NCI-H2081 (cell line): ENCODE results near the gene TARBP2.
A peak's percentile ranks its signal among the peaks of the same experiment; 100 is the strongest.
"Not testable (repeated sequence)": the region's sequence is repeated elsewhere in the genome, so short reads cannot be mapped to it uniquely, and the experiment has no call there.

Experiments
- DNase-seq, 2 experiments: peaks; one replicate each; lab custom pipeline; 2025; lab: John Stamatoyannopoulos, UW

Gene TARBP2

GRCh38 chr12:53474819-53475218 lies 26.3 kb upstream of the TARBP2 start:
- DNase-seq: no peak

- no peak for DNase-seq
Measured at GRCh38 chr12:53476769-53477209, 24.3 kb upstream of the TARBP2 start.

GRCh38 chr12:53478865-53479264 lies 22.2 kb upstream of the TARBP2 start:
- DNase-seq: no peak

GRCh38 chr12:53479331-53479730 lies 21.8 kb upstream of the TARBP2 start:
- DNase-seq: no peak

- DNase-seq: no peak
Measured at GRCh38 chr12:53480491-53481442, 20.3 kb upstream of the TARBP2 start.

- not testable (repeated sequence) for DNase-seq
Measured at GRCh38 chr12:53481458-53481857, 19.6 kb upstream of the TARBP2 start.

GRCh38 chr12:53481939-53482586 lies 19.0 kb upstream of the TARBP2 start:
- DNase-seq: no peak

GRCh38 chr12:53482626-53483168 lies 18.4 kb upstream of the TARBP2 start:
- no peak for DNase-seq

GRCh38 chr12:53483225-53483978 lies 17.7 kb upstream of the TARBP2 start:
- DNase-seq: no peak

- DNase-seq: no peak
Measured at GRCh38 chr12:53483979-53484377, 17.1 kb upstream of the TARBP2 start.

- DNase-seq: no peak
Measured at GRCh38 chr12:53484686-53485575, 16.2 kb upstream of the TARBP2 start.

- DNase-seq: no peak
Measured at GRCh38 chr12:53485955-53486735, 14.9 kb upstream of the TARBP2 start.

GRCh38 chr12:53486736-53487487 lies 14.2 kb upstream of the TARBP2 start:
- DNase-seq: no peak

GRCh38 chr12:53489242-53489864 lies 11.7 kb upstream of the TARBP2 start:
- no peak for DNase-seq

GRCh38 chr12:53492188-53492587 lies 8.9 kb upstream of the TARBP2 start:
- DNase-seq: no peak

- DNase-seq: peak; percentile 91 to 95
Measured at GRCh38 chr12:53492830-53493609, 8.1 kb upstream of the TARBP2 start.

GRCh38 chr12:53493610-53494391 lies 7.3 kb upstream of the TARBP2 start:
- no peak for DNase-seq
